Neutrophil (primary cell): ENCODE measurements around the gene ZC3H12A.

Source experiments
- H3K27ac ChIP-seq: fragments of 200-600 bp; sonication (generic); 2 replicates; pipeline ENCODE4 v1.5.1; 2016; ENCODE audit warnings: mild to moderate bottlenecking, moderate library complexity
- H3K27me3 ChIP-seq: fragments of 200-600 bp; sonication (generic); 2 replicates; pipeline ENCODE4 v1.6.0; 2016; ENCODE audit warnings: mild to moderate bottlenecking
- H3K36me3 ChIP-seq: fragments of 200-600 bp; sonication (generic); 2 replicates; pipeline ENCODE4 v1.5.1; 2017
- H3K4me1 ChIP-seq, 2 experiments: fragments of 200-600 bp in 1 of 2; sonication (generic) in 1 of 2; 1 replicate in 1 of 2; 2 replicates in 1 of 2; pipeline versions ENCODE4 v1.5.1 to v1.6.1; 2013 to 2016; ENCODE audit warnings: low read depth in 1 of 2, low read length in 1 of 2, mild to moderate bottlenecking in 1 of 2, moderate library complexity in 1 of 2; ENCODE audit not compliant: control insufficient read depth in 1 of 2, insufficient read depth in 1 of 2
- H3K4me3 ChIP-seq, 2 experiments: fragments of 200-600 bp in 1 of 2; sonication (generic) in 1 of 2; 1 replicate in 1 of 2; 2 replicates in 1 of 2; pipeline ENCODE4 v1.5.1; 2013 to 2016; ENCODE audit warnings: low read depth in 1 of 2, low read length in 1 of 2, mild to moderate bottlenecking in 1 of 2, moderate library complexity in 1 of 2
- H3K9me3 ChIP-seq: fragments of 200-600 bp; sonication (generic); 2 replicates; pipeline ENCODE4 v1.5.1; 2016
- TF ChIP-seq, protein P1 (sequence below): fragments of 200-600 bp; sonication (generic); IDR thresholded peaks from 2 replicates; pipeline ENCODE4 v1.5.1; 2016; ENCODE audit warnings: antibody characterized with exemption

Gene ZC3H12A

GRCh38 chr1:37483785-37484184, 9.4 kb downstream of the ZC3H12A start:
- Histone ChIP-seq H3K4me1 (peaks cover 51 to 54% of the 10 kb centered on the region in 2 experiments), H3K27ac (peak overlapping the region; percentile 84), H3K4me3 (no peak overlapping the region), H3K36me3 (peaks cover 55% of the 10 kb centered on the region), H3K9me3 (no peaks in the 10 kb centered on the region), H3K27me3 (no peaks in the 10 kb centered on the region)
- TF ChIP-seq, protein P1, sequence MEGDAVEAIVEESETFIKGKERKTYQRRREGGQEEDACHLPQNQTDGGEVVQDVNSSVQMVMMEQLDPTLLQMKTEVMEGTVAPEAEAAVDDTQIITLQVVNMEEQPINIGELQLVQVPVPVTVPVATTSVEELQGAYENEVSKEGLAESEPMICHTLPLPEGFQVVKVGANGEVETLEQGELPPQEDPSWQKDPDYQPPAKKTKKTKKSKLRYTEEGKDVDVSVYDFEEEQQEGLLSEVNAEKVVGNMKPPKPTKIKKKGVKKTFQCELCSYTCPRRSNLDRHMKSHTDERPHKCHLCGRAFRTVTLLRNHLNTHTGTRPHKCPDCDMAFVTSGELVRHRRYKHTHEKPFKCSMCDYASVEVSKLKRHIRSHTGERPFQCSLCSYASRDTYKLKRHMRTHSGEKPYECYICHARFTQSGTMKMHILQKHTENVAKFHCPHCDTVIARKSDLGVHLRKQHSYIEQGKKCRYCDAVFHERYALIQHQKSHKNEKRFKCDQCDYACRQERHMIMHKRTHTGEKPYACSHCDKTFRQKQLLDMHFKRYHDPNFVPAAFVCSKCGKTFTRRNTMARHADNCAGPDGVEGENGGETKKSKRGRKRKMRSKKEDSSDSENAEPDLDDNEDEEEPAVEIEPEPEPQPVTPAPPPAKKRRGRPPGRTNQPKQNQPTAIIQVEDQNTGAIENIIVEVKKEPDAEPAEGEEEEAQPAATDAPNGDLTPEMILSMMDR = no peak

GRCh38 chr1:37484325-37485051, 10.1 kb downstream of the ZC3H12A start:
- TF ChIP-seq, protein P1 = no peak
- peaks cover 44 to 47% of the 10 kb centered on the region in 2 experiments for H3K4me1 ChIP-seq
- no peaks in the 10 kb centered on the region for H3K9me3 ChIP-seq
- peak overlapping the region; percentile 84 for H3K27ac ChIP-seq
- H3K27me3 ChIP-seq = no peaks in the 10 kb centered on the region
- no peak overlapping the region for H3K4me3 ChIP-seq
- H3K36me3 ChIP-seq = peaks cover 52% of the 10 kb centered on the region

DNA sequence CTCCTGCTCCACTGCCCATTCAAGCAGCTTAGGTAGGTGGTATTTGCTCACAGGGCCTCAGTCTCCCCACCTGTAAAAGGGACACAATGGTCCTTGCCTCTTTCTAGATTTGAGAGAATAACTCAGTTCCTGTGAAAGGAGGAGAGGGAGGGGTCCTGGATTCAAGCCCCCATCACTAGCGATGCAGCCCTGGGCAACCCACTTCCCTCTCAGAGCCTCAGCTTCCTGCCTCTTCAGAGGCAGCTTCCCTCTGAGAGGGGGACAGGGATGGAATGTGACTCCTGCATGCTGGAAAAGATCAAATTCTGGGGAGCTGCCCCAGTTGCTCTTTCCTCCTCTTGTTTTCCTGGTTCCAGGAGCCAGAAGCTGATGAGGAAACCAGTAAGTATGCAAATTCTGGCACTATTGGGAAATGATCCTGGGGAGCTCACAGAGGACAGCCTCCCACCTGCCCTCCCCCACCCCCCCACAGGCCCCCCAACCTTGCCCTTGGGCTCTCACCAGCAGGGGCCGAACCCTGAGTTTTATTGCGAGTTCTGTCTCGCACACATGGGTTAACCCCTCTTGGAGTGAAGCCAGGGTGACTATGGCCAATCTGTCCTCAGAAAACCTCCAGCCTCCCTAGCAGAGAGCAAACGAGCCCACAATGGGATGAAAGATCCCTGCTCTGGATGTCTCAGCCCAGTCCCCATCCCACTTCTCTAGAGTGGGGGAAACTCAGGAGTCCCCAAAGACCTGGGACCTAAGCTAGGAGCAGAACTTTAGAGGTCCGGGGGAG, 11.7 kb downstream of the ZC3H12A start:
- Histone ChIP-seq H3K4me1 (peaks cover 28 to 31% of the 10 kb centered on the region in 2 experiments), H3K27me3 (no peaks in the 10 kb centered on the region), H3K36me3 (peaks cover 50% of the 10 kb centered on the region), H3K4me3 (peak overlapping the region; percentile 33 to 48), H3K9me3 (no peaks in the 10 kb centered on the region), H3K27ac (peak overlapping the region; percentile 84)
- TF ChIP-seq, protein P1 = no peak

DNA sequence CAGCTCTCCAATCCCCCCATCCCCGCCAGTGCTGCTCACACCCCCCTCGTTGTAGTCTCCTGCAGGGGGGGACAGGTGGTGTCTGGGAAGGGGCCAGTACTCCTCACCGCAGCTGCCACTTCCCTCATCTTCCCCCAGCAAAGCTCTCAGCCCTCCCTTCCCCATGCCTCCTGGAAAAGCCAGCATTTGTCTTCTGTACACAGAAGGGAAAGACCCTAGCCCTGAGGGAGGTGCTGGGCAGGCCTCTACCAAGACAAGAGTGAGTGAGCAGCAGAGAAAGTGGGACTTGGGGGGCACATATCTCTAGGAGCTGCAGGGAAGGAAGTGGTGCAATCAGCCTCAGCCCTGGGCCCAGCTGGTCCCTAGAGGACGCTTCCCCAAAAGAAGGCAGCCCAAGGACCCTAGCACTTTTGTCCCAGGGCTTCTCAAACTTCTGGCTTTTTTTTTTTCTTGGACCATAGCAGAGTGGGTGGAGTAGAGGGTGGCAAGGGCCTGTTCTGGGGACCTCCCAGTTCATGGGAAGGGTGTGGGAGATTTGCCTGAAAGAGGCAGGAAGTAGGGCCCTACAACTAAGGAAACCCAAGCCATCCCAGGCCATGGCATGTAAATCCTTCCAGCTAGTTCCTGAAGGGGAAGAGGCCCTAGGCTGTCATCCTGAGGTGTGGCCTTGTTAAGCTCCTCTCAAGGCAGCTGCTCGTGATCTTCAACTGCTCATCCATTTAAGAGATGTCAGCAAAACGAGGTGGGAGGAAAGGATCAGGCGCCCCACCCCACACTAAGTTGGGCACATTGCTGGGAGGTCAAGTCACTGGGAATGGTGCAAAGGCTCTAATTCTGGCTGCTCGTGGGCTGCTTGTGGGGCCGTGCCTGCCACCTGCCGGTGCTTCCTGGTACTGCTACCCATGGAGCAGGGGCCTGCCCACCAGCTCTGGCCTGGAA, 12.6 kb downstream of the ZC3H12A start:
- no peaks in the 10 kb centered on the region for H3K27me3 ChIP-seq
- no peaks in the 10 kb centered on the region for H3K9me3 ChIP-seq
- H3K27ac ChIP-seq = peak overlapping the region; percentile 84
- H3K4me1 ChIP-seq = peaks cover 26% of the 10 kb centered on the region in 2 experiments
- TF ChIP-seq, protein P1 = peak; percentile 96
- H3K36me3 ChIP-seq = peaks cover 48% of the 10 kb centered on the region
- peak overlapping the region; percentile 33 to 48 for H3K4me3 ChIP-seq

GRCh38 chr1:37487619-37487984, 13.2 kb downstream of the ZC3H12A start:
- Histone ChIP-seq H3K27ac (peak overlapping the region; percentile 84), H3K9me3 (no peaks in the 10 kb centered on the region), H3K27me3 (no peaks in the 10 kb centered on the region), H3K4me1 (peaks cover 26% of the 10 kb centered on the region in 2 experiments), H3K36me3 (peaks cover 45% of the 10 kb centered on the region), H3K4me3 (peak overlapping the region in 1 of 2 experiments; percentile 48)
- TF ChIP-seq, protein P1 = no peak
